H1 (cell line): ENCODE data around the gene RAB9B. TPM values are rescaled to one million over a fixed set of nuclear protein-coding genes. Genes with fewer than 3 reads are reported as not detected.

Experiments
- CTCF ChIA-PET: fragments of 300-600 bp; sonication (Branson Sonifier 250); formaldehyde crosslinking; loops from one replicate; lab custom pipeline; 2021; ENCODE audit not compliant: partially characterized antibody; lab: Charles Lee
- POLR2A ChIA-PET: fragments of 300-600 bp; sonication (Branson Sonifier 250); formaldehyde crosslinking; loops from one replicate; lab custom pipeline; 2021; ENCODE audit warnings: inconsistent platforms; ENCODE audit not compliant: partially characterized antibody; lab: Charles Lee
- DNase-seq, 2 experiments: peaks; one replicate each; pipeline versions ENCODE4 v3.0.0 to v3.0.0-alpha.2; 2010 to 2022; ENCODE audit warnings: low spot score in 2 of 2, low read depth in 1 of 2, mixed read lengths in 1 of 2
- FAIRE-seq: peaks from 2 replicates; lab custom pipeline; 2011; peaks lifted over from hg19 to GRCh38; lab: Jason Lieb, UNC
- H2AFZ ChIP-seq: 2 replicates; pipeline ENCODE4 v1.8.1; 2012; ENCODE audit warnings: low read length, inconsistent platforms
- H2AK5ac ChIP-seq: 2 replicates; pipeline ENCODE4 v1.6.1; 2013; ENCODE audit warnings: low read depth, low read length
- H2BK120ac ChIP-seq: replicated peaks from 2 replicates; pipeline ENCODE3; 2013; ENCODE audit warnings: low read depth, low read length, inconsistent platforms
- H2BK12ac ChIP-seq: 2 replicates; pipeline ENCODE4 v1.6.1; 2013; ENCODE audit warnings: low read depth, low read length
- H2BK15ac ChIP-seq: 2 replicates; pipeline ENCODE4 v1.6.1; 2013; ENCODE audit warnings: low read length
- H2BK20ac ChIP-seq: 2 replicates; pipeline ENCODE4 v1.6.1; 2013; ENCODE audit warnings: low read length
- H2BK5ac ChIP-seq: 2 replicates; pipeline ENCODE4 v1.6.1; 2013; ENCODE audit warnings: low read depth, low read length
- H3K14ac ChIP-seq: 2 replicates; pipeline ENCODE4 v1.6.1; 2013; ENCODE audit warnings: inconsistent platforms; ENCODE audit not compliant: insufficient read length
- H3K18ac ChIP-seq: 2 replicates; pipeline ENCODE4 v1.6.1; 2013; ENCODE audit warnings: low read length; ENCODE audit errors: extremely low read depth
- H3K23ac ChIP-seq: 2 replicates; pipeline ENCODE4 v1.6.1; 2013; ENCODE audit warnings: inconsistent platforms; ENCODE audit not compliant: insufficient read length
- H3K23me2 ChIP-seq: 2 replicates; pipeline ENCODE4 v1.6.1; 2013; ENCODE audit warnings: low read depth, low read length
- H3K27ac ChIP-seq: 2 replicates; pipeline ENCODE4 v1.6.1; 2011; ENCODE audit warnings: low read depth, low read length, inconsistent platforms
- H3K27me3 ChIP-seq, 4 experiments: replicated peaks in 1 of 4; 1 replicate in 1 of 4; 2 replicates in 3 of 4; pipeline versions ENCODE4 v1.6.1 to v1.8.1; 2011 to 2013; ENCODE audit warnings: low read length in 3 of 4, mild to moderate bottlenecking in 3 of 4, inconsistent platforms in 2 of 4, mixed read lengths in 2 of 4, moderate library complexity in 1 of 4; ENCODE audit not compliant: control insufficient read depth in 3 of 4, insufficient read depth in 3 of 4; ENCODE audit errors: extremely low read depth in 1 of 4
- H3K36me3 ChIP-seq, 4 experiments: 2 replicates each; pipeline versions ENCODE4 v1.6.1 to v1.8.1; 2011 to 2013; ENCODE audit warnings: mild to moderate bottlenecking in 4 of 4, low read length in 3 of 4, moderate library complexity in 2 of 4, control low read depth in 1 of 4, inconsistent platforms in 1 of 4; ENCODE audit not compliant: insufficient read depth in 4 of 4, control insufficient read depth in 2 of 4
- H3K4ac ChIP-seq: replicated peaks from 2 replicates; pipeline ENCODE3; 2013; ENCODE audit warnings: low read length, low read depth, mixed read lengths, inconsistent platforms; ENCODE audit not compliant: insufficient read length
- H3K4me1 ChIP-seq, 4 experiments: replicated peaks in 1 of 4; 1 replicate in 1 of 4; 2 replicates in 3 of 4; pipeline versions ENCODE4 v1.6.1 to v1.8.1; 2011 to 2013; ENCODE audit warnings: low read length in 3 of 4, inconsistent platforms in 2 of 4, mixed read lengths in 1 of 4; ENCODE audit not compliant: insufficient read depth in 4 of 4, control insufficient read depth in 3 of 4
- H3K4me2 ChIP-seq, 2 experiments: 2 replicates each; pipeline versions ENCODE4 v1.6.1 to v1.8.1; 2011 to 2013; ENCODE audit warnings: low read depth in 2 of 2, low read length in 2 of 2, control low read depth in 1 of 2, inconsistent platforms in 1 of 2, mild to moderate bottlenecking in 1 of 2; ENCODE audit not compliant: insufficient read depth in 1 of 2
- H3K4me3 ChIP-seq, 4 experiments: fragments of 200-600, 300-600 bp in 1 of 4; sonication (generic), shearing (Covaris generic), sonication (Bioruptor Twin) in 1 of 4; 2 replicates each; pipeline versions ENCODE4 v1.5.1 to v1.8.1; 2011 to 2016; ENCODE audit warnings: low read length in 4 of 4, low read depth in 3 of 4, control low read depth in 2 of 4, inconsistent platforms in 2 of 4, mild to moderate bottlenecking in 2 of 4, mixed read lengths in 1 of 4, moderate library complexity in 1 of 4; ENCODE audit not compliant: insufficient read depth in 2 of 4; ENCODE audit errors: extremely low read depth in 1 of 4
- H3K56ac ChIP-seq: replicated peaks from 2 replicates; pipeline ENCODE3; 2013; ENCODE audit warnings: low read depth, mild to moderate bottlenecking, mixed read lengths, low read length, inconsistent platforms; ENCODE audit not compliant: insufficient read length
- H3K79me1 ChIP-seq: 2 replicates; pipeline ENCODE4 v1.6.1; 2013; ENCODE audit warnings: low read depth, low read length, control low read depth
- H3K79me2 ChIP-seq, 2 experiments: 2 replicates each; pipeline versions ENCODE4 v1.6.1 to v1.8.1; 2012 to 2013; ENCODE audit warnings: low read length in 2 of 2, mild to moderate bottlenecking in 2 of 2, inconsistent platforms in 1 of 2; ENCODE audit not compliant: insufficient read depth in 2 of 2, control insufficient read depth in 1 of 2
- H3K9ac ChIP-seq, 4 experiments: replicated peaks in 1 of 4; 1 replicate in 1 of 4; 2 replicates in 3 of 4; pipeline versions ENCODE4 v1.6.1 to v1.8.1; 2011 to 2013; ENCODE audit warnings: low read depth in 3 of 4, low read length in 3 of 4, control low read depth in 2 of 4, mild to moderate bottlenecking in 2 of 4, moderate library complexity in 2 of 4, inconsistent platforms in 1 of 4; ENCODE audit errors: extremely low read depth in 1 of 4
- H3K9me3 ChIP-seq, 2 experiments: 2 replicates each; pipeline versions ENCODE4 v1.6.1 to v1.8.1; 2012 to 2013; ENCODE audit warnings: mild to moderate bottlenecking in 2 of 2, moderate library complexity in 2 of 2, control low read depth in 1 of 2, inconsistent platforms in 1 of 2, low read depth in 1 of 2, low read length in 1 of 2, mixed read lengths in 1 of 2; ENCODE audit not compliant: insufficient read depth in 2 of 2
- H4K20me1 ChIP-seq, 2 experiments: replicated peaks in 1 of 2; 2 replicates each; pipeline versions ENCODE3 to v1.8.1; 2011 to 2013; ENCODE audit warnings: inconsistent platforms in 2 of 2, low read length in 2 of 2, mild to moderate bottlenecking in 1 of 2; ENCODE audit not compliant: insufficient read depth in 2 of 2, control insufficient read depth in 1 of 2
- H4K5ac ChIP-seq: 2 replicates; pipeline ENCODE4 v1.6.1; 2013; ENCODE audit warnings: low read length, low read depth, mixed read lengths, inconsistent platforms; ENCODE audit not compliant: insufficient read length
- H4K8ac ChIP-seq: 2 replicates; pipeline ENCODE4 v1.8.0; 2013; ENCODE audit warnings: mild to moderate bottlenecking, moderate library complexity, low read length, inconsistent platforms; ENCODE audit not compliant: insufficient read depth; ENCODE audit errors: extremely low read depth
- H4K91ac ChIP-seq: replicated peaks from 2 replicates; pipeline ENCODE3; 2013; ENCODE audit warnings: low read length, mixed read lengths, inconsistent platforms; ENCODE audit not compliant: insufficient read length
- BRCA1 ChIP-seq: IDR thresholded peaks from 2 replicates; pipeline ENCODE4 v1.6.1; 2012; ENCODE audit warnings: low read depth, low read length, improper control_type of control experiment
- CEBPB ChIP-seq: IDR thresholded peaks from 2 replicates; pipeline ENCODE4 v1.6.1; 2012; ENCODE audit warnings: low read depth, low read length
- GABPA ChIP-seq: IDR thresholded peaks from 2 replicates; pipeline ENCODE4 v1.6.1; 2011; ENCODE audit warnings: mild to moderate bottlenecking, low read length, moderate library complexity, borderline replicate concordance; ENCODE audit not compliant: insufficient read depth
- NRF1 ChIP-seq: IDR thresholded peaks from 2 replicates; pipeline ENCODE4 v1.6.1; 2011; ENCODE audit warnings: mild to moderate bottlenecking, low read depth, low read length, improper control_type of control experiment
- RNF2 ChIP-seq: fragments of 200-900, 300-1000 bp; sonication (generic); IDR thresholded peaks from 2 replicates; pipeline ENCODE4 v1.7.1; 2016; ENCODE audit warnings: borderline replicate concordance, low read depth, mild to moderate bottlenecking, antibody characterized with exemption, low read length; ENCODE audit not compliant: poor library complexity, severe bottlenecking; ENCODE audit errors: missing control alignments
- SIX5 ChIP-seq: IDR thresholded peaks from 2 replicates; pipeline ENCODE4 v1.6.1; 2011; ENCODE audit warnings: mild to moderate bottlenecking, low read depth, low read length
- TAF1 ChIP-seq: IDR thresholded peaks from 2 replicates; pipeline ENCODE4 v1.6.1; 2011; ENCODE audit warnings: mild to moderate bottlenecking, low read depth, low read length
- WGBS, 2 experiments: shearing (Covaris generic) in 1 of 2; methylation state at CpG; one replicate each; pipeline versions ENCODE4 v1.1.6 to v1.1.7; 2013 to 2015; ENCODE audit warnings: low lambda C conversion rate in 2 of 2, mixed read lengths in 2 of 2, inconsistent platforms in 1 of 2, low coverage in 1 of 2, missing lambda C conversion rate in 1 of 2; ENCODE audit not compliant: insufficient replicate concordance in 2 of 2, insufficient coverage in 1 of 2, insufficient read length in 1 of 2; ENCODE audit errors: extremely low coverage in 1 of 2, missing lambda C conversion rate in 1 of 2; 5-methylcytosine and 5-hydroxymethylcytosine counted together
- polyA plus RNA-seq, 7 experiments: library from polyadenylated mRNA; depleted of rRNA in 3 of 7; stranded (reverse) in 5 of 7; unstranded in 2 of 7; fragments of >200 nt in 5 of 7; fragments of 200-250 nt in 2 of 7; gene quantifications; 1 replicate in 5 of 7; 2 replicates in 1 of 7; 4 replicates in 1 of 7; pipeline versions ENCODE4 v1.2.1 to v1.2.3, GENCODE V29; 2011 to 2013; ENCODE audit warnings: missing spikeins in 2 of 7, mixed read lengths in 2 of 7
- total RNA-seq: library from RNA; stranded (reverse); fragmentation: NEBNext Ultra II Directional; extraction: Animal tissue kit (Norgen Biotek cat#: 25700); gene quantifications from 2 replicates; pipeline ENCODE4 v1.2.1, GENCODE V29; 2021
- TF ChIP-seq, protein P1 (sequence below): IDR thresholded peaks from 2 replicates; pipeline ENCODE4 v1.6.1; 2012; ENCODE audit warnings: low read length, inconsistent platforms

RAB9B gene
- total and polyA plus RNA-seq, 2 of the 8 experiments (the other 6 are each of a cell fraction or from before 2014, with no cell fraction given) = 0.26 to 0.56 TPM

DNA sequence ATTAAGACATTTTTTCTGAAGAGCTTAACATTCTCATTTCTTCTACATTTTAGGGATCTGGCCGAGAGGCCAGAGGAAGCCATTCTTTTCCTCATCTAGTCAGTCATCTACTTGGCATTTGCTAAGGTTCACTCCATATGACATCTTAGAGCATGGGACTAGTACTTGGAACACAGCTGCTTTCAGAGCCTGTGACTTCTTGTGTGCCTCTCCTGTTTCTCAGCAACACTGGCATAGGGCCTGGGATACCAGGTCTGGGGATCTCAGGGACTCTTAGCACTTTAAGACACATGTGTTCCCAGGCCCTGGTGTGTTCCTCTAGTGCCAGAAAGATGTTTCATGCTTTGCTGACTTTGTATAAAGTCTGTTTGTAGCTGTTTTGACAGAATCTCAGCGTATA lies 48.1 kb downstream of the RAB9B start:
- Histone ChIP-seq H3K27ac (no peak overlapping the region), H3K4me2 (no peak overlapping the region), H2AFZ (no peak overlapping the region), H3K79me2 (no peaks in the 10 kb centered on the region), H4K5ac (no peak overlapping the region), H4K20me1 (no peaks in the 10 kb centered on the region), H3K9ac (no peak overlapping the region), H3K23ac (no peak overlapping the region), H4K91ac (no peak overlapping the region), H3K4me1 (no peaks in the 10 kb centered on the region), H3K14ac (no peak overlapping the region), H3K4me3 (no peak overlapping the region), H3K23me2 (no peaks in the 10 kb centered on the region), H2BK12ac (no peak overlapping the region), H3K79me1 (no peaks in the 10 kb centered on the region), H2BK15ac (no peak overlapping the region), H3K4ac (no peak overlapping the region), H3K18ac (no peak overlapping the region), H3K56ac (no peak overlapping the region), H2AK5ac (no peak overlapping the region), H2BK20ac (no peak overlapping the region), H2BK120ac (no peak overlapping the region), H4K8ac (no peak overlapping the region), H3K9me3 (no peaks in the 10 kb centered on the region), H3K27me3 (no peaks in the 10 kb centered on the region), H3K36me3 (peaks cover 4 to 59% (median 26%) of the 10 kb centered on the region in 4 experiments; a peak in 6 of 8 replicates), H2BK5ac (no peak overlapping the region)
- ChIA-PET POLR2A (interaction anchor here (0.8 to 4.2 kb wide), 4 partner anchors 9 to 54 kb away, joined by 3 to 16 read pairs (median 4); no protein-coding TSS in a partner anchor), CTCF (interaction anchor here (1.0 kb wide), 2 partner anchors 16 to 72 kb away, joined by 3 to 4 read pairs; no protein-coding TSS in a partner anchor)
- FAIRE-seq (no peak), DNase-seq (no peak)
- TF ChIP-seq BRCA1 (no peak), RNF2 (no peak), CEBPB (no peak), GABPA (no peak), TAF1 (no peak), NRF1 (no peak), SIX5 (no peak)
- TF ChIP-seq, protein P1, sequence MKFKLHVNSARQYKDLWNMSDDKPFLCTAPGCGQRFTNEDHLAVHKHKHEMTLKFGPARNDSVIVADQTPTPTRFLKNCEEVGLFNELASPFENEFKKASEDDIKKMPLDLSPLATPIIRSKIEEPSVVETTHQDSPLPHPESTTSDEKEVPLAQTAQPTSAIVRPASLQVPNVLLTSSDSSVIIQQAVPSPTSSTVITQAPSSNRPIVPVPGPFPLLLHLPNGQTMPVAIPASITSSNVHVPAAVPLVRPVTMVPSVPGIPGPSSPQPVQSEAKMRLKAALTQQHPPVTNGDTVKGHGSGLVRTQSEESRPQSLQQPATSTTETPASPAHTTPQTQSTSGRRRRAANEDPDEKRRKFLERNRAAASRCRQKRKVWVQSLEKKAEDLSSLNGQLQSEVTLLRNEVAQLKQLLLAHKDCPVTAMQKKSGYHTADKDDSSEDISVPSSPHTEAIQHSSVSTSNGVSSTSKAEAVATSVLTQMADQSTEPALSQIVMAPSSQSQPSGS = no peak
- 50% methylated on average over 2 of the region's 2 CpGs; no CpG with 5 or more reads in 1 of the 2 experiments for WGBS, 2 experiments
